Aorta (tissue), 5 donors: ENCODE results near the gene SLC26A1. TPM values are rescaled to one million over a fixed set of nuclear protein-coding genes. Genes with fewer than 3 reads are reported as not detected.

Source experiments
- ATAC-seq: fragments of 200-7000 bp; cut with Tn5 transposase; one replicate; pipeline ENCODE4 v1.9.1; 2022; ENCODE audit warnings: moderate library complexity; ENCODE audit not compliant: low FRiP score
- DNase-seq, 2 donors: peaks; one replicate each; pipeline ENCODE4 v3.0.0-alpha.2; 2020
- H3K27ac ChIP-seq, 2 donors: one replicate each; pipeline ENCODE4 v1.5.1; 2013; ENCODE audit warnings: low read length in 2 of 2, mild to moderate bottlenecking in 2 of 2, moderate library complexity in 2 of 2, control low read depth in 1 of 2, inconsistent platforms in 1 of 2, low read depth in 1 of 2
- H3K27me3 ChIP-seq, 2 donors: one replicate each; pipeline ENCODE4 v1.6.1; 2013; ENCODE audit warnings: control low read depth in 1 of 2, low read length in 1 of 2, mild to moderate bottlenecking in 1 of 2, moderate library complexity in 1 of 2; ENCODE audit not compliant: insufficient read depth in 2 of 2, control insufficient read depth in 1 of 2
- H3K36me3 ChIP-seq, 2 donors: one replicate each; pipeline ENCODE4 v1.6.1; 2013; ENCODE audit warnings: control low read depth in 1 of 2, low read length in 1 of 2, mild to moderate bottlenecking in 1 of 2; ENCODE audit not compliant: insufficient read depth in 2 of 2, control insufficient read depth in 1 of 2
- H3K4me1 ChIP-seq, 2 donors: one replicate each; pipeline ENCODE4 v1.6.1; 2013; ENCODE audit warnings: low read length in 2 of 2, control low read depth in 1 of 2, mild to moderate bottlenecking in 1 of 2, moderate library complexity in 1 of 2; ENCODE audit not compliant: insufficient read depth in 2 of 2, control insufficient read depth in 1 of 2
- H3K4me3 ChIP-seq, 2 donors: one replicate each; pipeline ENCODE4 v1.5.1; 2013; ENCODE audit warnings: low read length in 2 of 2, control low read depth in 1 of 2, mild to moderate bottlenecking in 1 of 2
- H3K9me3 ChIP-seq: one replicate; pipeline ENCODE4 v1.6.1; 2013; ENCODE audit warnings: mild to moderate bottlenecking, low read length; ENCODE audit not compliant: control insufficient read depth
- WGBS, 2 donors: extraction: QIAGEN DNeasy Blood & Tissue Kit; methylation state at CpG; one replicate each; pipeline ENCODE4 v1.1.7; 2013; 5-methylcytosine and 5-hydroxymethylcytosine counted together
- intact Hi-C, 2 donors: fragments of 100-400 bp; cut with DNase I; formaldehyde crosslinking; loops; one replicate each; pipeline versions ENCODE4 v1.14.2 to v1.15.0; 2022
- long read RNA-seq, 2 donors: library from polyadenylated mRNA; unstranded; transcript quantifications; one replicate each; pipeline ENCODE4 v2.0.0, GENCODE V29; 2020 to 2021
- polyA plus RNA-seq, 2 donors: library from polyadenylated mRNA; stranded (reverse); fragments of 200-250 nt; gene quantifications; one replicate each; pipeline ENCODE4 v1.2.3, GENCODE V29; 2013
- total RNA-seq, 2 donors: library from RNA; stranded (reverse); fragmentation: NEBNext Ultra II Directional; extraction: Animal tissue kit (Norgen Biotek cat#: 25700); gene quantifications; one replicate each; pipeline ENCODE4 v1.2.1, GENCODE V29; 2021
- donor health status: healthy with polysubstance abuse.
- donor health status: Bipolar disorder and iron deficiency.
- donor health status: DM: no; HTN: no; CAD: no.
- donor health status: DM: no; HTN: no; CAD: no.
- donor health status: DM: yes; HTN: yes; CAD: no.

Gene SLC26A1, protein sequence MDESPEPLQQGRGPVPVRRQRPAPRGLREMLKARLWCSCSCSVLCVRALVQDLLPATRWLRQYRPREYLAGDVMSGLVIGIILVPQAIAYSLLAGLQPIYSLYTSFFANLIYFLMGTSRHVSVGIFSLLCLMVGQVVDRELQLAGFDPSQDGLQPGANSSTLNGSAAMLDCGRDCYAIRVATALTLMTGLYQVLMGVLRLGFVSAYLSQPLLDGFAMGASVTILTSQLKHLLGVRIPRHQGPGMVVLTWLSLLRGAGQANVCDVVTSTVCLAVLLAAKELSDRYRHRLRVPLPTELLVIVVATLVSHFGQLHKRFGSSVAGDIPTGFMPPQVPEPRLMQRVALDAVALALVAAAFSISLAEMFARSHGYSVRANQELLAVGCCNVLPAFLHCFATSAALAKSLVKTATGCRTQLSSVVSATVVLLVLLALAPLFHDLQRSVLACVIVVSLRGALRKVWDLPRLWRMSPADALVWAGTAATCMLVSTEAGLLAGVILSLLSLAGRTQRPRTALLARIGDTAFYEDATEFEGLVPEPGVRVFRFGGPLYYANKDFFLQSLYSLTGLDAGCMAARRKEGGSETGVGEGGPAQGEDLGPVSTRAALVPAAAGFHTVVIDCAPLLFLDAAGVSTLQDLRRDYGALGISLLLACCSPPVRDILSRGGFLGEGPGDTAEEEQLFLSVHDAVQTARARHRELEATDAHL
- total RNA-seq, result under 1 TPM in 1 of 2 donors, not detected in 1; 0.45 TPM
- under 1 TPM; 0.38 to 0.87 TPM for polyA plus RNA-seq
- long read RNA-seq, donor 1, partial matches to known transcripts, result 0 of 2 reads
- long read RNA-seq, donor 1, other reads (novel, unspliced or antisense), result 2 of 2 reads
- long read RNA-seq, donor 2, partial matches to known transcripts, result 0 of 2 reads
- long read RNA-seq, donor 2, other reads (novel, unspliced or antisense), result 2 of 2 reads

DNA sequence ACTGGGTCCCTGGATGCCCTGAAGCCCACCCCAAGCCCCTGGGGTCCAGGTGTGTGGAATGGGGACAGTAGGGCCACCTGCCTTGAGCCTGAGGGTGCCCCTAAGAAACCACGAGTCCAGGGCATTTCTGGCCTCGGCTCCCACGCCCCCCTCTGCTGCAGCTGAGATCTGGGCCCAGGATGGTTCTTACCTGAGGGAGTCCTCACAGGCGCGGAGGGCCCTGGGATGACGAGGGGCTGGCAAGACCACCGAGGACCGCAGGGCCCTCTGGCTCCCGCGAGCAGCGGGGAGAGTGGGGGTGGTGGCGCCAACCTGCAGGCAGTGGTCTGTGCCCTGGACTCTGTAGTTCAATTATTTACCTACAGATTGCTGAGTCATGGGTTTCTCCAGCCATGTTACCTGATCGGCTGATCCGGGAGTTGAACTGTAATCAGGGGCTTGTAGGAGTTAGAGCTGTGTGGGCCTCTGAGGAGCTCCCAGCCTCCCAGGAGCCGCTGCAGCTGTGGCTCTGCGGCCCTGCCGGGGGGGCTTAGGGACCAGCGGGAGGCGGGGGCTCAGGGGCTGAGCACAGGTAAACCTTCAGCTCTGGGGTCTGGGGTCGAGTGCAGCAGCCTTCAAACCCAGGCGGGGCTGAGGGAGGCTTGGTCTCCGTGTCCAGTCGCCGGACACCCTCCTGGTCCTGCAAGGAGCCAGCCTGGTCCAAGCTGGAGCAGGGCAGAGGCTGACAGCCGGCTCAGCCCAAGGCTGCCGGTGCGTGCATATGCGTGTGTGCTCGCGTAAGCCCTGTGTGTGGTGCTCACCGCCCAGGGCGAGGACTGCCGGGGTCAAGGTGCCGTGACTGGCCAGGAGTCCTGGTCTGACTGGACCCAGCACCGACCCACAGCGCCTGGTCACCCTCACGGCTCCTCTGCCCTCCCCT lies at the start of gene SLC26A1:
Gene SLC26A1 (minus strand): TSS at position 294 of the 919 bp plus-strand sequence. CDS start 1,701 bp downstream, outside the sequence.
- Histone ChIP-seq H3K4me1 (no peaks in the 10 kb centered on the region), H3K4me3 (no peak within 1 kb of the TSS), H3K9me3 (no peaks in the 10 kb centered on the region), H3K27ac (no peak within 1 kb of the TSS), H3K36me3 (no peaks in the 10 kb centered on the region), H3K27me3 (no peaks in the 10 kb centered on the region)
- WGBS, 2 donors, result 89 to 93% methylated on average over 36 to 37 of the region's 37 CpGs
- intact Hi-C loops, result no loop called here
- ATAC-seq, result no peak
- no peak for DNase-seq

DNA sequence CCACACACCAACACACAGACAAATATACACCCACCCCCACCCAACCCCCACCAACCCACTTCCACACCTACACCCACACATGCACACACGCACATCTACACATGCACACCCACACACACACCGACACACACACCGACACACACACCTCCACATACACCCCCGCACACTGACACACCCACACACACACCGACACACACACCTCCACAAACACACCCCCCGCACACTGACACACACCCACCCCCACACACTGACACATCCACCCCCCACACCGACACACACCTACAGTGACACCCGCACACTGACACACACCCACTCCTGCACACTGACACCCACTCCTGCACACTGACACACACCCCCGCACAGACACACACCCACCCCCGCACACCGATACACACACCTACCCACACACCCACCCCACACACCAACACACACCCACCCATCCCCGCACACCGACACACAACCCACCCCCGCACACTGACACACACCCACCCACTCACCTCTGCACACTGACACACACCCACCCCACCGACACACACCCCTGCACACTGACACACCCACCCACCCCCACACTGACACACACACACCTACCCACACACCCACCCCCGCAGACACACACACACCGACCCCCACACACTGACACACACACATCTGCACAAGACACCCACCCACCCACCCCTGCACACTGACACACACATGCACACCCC lies 49.3 kb upstream of the SLC26A1 start:
- Histone ChIP-seq H3K9me3 (no peaks in the 10 kb centered on the region), H3K4me1 (no peaks in the 10 kb centered on the region), H3K27ac (no peak overlapping the region), H3K4me3 (no peak overlapping the region), H3K36me3 (no peaks in the 10 kb centered on the region), H3K27me3 (no peaks in the 10 kb centered on the region)
- intact Hi-C loops, result loop anchor here in 1 of 2 donors (10.0 kb wide), 1 partner anchor 672 kb away; the partner anchor contains the start of gene SLBP
- 89 to 90% methylated on average over 15 to 17 of the region's 17 CpGs for WGBS, 2 donors
- ATAC-seq, result no peak
- peak; percentile 44 to 53 for DNase-seq

- Histone ChIP-seq H3K27me3 (no peaks in the 10 kb centered on the region), H3K9me3 (no peaks in the 10 kb centered on the region), H3K36me3 (no peaks in the 10 kb centered on the region), H3K4me1 (no peaks in the 10 kb centered on the region), H3K4me3 (no peak overlapping the region), H3K27ac (peak overlapping the region in 1 of 2 donors; percentile 38)
- intact Hi-C loops, result loop anchor here in 1 of 2 donors (10.0 kb wide), 1 partner anchor 673 kb away; the partner anchor contains the start of gene SLBP
- peak in 1 of 2 donors; percentile 45 for DNase-seq
- 33 to 37% methylated on average over 8 of the region's 8 CpGs for WGBS, 2 donors
- ATAC-seq, result no peak
Measured at GRCh38 chr4:1041936-1042330, 48.7 kb upstream of the SLC26A1 start.

DNA sequence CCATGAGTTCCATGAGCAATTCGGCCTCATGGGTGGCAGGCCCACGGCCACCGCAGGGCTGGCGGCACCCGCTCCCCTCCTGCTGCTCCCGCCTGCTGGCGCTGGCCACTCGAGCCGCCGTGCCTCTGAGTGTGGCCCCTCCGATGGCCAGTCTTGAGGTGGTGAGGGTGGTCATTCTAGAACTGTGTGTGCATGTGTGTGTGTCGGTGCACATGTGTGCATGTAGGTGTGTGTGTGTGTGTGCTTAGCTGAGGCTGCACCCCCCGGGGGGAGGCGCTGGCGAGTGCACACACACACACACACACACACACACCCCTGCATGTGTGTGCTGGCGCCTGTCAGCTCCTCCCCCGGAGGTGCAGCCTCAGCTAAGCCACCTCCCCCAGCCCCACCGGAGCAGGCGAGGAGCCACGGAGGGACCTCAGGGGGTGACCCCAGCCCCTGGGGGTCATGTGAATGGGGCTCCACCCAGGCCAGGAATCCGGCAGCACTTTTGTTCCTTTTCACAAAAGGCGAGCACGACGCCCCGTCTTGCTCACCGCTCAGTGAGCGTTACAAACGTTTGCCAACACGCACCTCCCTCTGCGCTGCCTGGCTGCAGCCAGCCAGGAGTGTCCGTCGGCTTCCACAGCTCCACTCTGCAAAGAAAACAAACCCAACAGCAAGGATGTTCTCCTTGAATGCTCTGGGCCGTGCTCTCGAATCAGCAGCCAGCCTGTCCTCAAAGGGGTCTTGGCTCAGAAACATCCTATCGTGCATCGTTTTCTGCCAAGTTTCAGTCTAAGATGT lies 48.1 kb upstream of the SLC26A1 start:
- Histone ChIP-seq H3K4me1 (no peaks in the 10 kb centered on the region), H3K36me3 (no peaks in the 10 kb centered on the region), H3K4me3 (no peak overlapping the region), H3K27ac (peak overlapping the region in 1 of 2 donors; percentile 54), H3K9me3 (no peaks in the 10 kb centered on the region), H3K27me3 (no peaks in the 10 kb centered on the region)
- ATAC-seq, result no peak
- DNase-seq, result no peak
- WGBS, 2 donors, result 17 to 20% methylated on average over 36 of the region's 36 CpGs
- intact Hi-C loops, result loop anchor here in 1 of 2 donors (10.0 kb wide), 1 partner anchor 673 kb away; the partner anchor contains the start of gene SLBP

DNA sequence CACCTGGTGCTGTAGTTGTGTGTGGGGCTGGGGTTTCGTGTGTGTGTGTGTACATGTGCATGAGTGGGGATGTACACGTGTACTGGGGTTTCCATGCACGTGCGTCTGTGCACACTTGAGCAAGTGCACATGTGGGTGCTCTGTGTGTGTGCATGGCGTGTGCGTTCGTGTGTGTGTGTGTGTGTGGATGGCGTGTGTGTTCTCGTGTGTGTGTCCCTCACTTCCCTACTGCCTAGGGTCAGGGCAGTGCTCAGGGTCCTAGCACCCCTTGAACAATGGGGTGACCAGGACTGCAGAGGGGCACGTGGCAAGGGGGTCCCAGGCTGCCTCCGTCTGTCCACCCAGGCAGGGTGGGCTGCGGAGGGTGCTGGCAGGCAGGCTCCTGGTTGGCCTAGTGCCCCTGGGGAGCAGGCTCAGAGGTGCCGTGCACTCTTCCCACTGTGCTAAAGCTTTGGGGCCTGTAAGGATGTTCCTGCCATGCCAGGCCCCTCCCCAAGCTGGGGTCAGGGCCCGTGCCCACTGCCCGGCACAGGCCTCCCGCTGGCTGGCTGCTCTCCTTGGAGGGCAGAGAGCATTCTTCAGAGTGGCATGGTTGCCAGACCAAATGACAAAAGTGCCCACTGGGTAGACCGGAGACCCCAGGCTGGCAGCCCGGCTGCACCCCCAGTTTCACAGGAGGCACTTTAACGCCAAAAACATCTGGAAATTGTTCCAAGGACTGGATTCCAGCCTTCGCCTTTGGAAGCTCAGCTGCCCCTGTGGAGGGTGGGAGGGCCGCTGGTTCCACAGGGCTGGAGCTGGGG lies 47.3 kb upstream of the SLC26A1 start:
- H3K27ac ChIP-seq, result peak overlapping the region in 1 of 2 donors; percentile 30
- no peaks in the 10 kb centered on the region for H3K27me3 ChIP-seq
- ATAC-seq, result no peak
- intact Hi-C loops, result loop anchor here in 1 of 2 donors (10.0 kb wide), 1 partner anchor 674 kb away; the partner anchor contains the start of gene SLBP
- 44 to 56% methylated on average over 21 of the region's 21 CpGs for WGBS, 2 donors
- no peaks in the 10 kb centered on the region for H3K36me3 ChIP-seq
- H3K9me3 ChIP-seq, result no peaks in the 10 kb centered on the region
- no peak overlapping the region for H3K4me3 ChIP-seq
- DNase-seq, result no peak
- no peaks in the 10 kb centered on the region for H3K4me1 ChIP-seq

DNA sequence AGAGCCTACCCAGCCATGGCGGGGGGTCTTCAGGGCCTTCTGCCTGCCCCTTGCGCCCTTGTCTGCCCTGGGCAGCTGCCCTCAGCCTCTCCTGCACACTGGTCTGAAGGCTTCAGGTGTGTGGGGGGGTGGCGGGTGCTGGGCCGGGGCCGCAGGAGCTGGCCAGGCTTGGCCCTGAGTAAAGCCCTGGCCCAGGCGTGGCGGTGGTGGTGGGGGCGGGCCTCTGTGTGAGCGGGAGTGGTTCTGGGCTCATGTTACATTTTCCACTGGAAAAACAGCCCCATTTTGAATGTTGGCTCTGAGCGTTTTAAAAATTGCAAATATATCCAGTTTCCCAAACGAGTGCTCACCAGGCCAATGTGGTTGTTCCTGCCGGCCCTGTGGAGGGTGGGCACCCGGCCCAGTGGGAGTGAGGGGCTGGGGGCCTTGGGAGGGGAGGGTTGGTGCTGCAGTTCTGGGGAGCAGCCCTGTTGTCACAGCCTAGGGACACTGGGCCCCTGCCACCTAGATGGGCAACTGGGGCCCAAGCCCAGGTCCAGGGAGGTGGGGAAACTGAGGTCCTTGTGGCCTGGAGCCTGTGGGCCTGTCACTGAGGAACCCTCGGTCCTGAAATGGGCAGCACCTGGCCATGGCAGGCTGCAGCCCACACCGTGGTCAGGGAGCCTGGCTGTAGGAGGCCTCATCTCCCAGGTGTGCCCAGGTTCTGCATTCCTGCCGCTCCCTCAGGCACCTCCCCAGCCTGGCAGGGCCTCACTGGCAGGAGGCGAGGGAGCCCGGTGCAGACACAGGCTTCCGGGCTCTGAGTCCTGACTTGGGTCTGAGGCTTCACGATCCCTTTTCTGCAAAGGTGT lies 46.5 kb upstream of the SLC26A1 start:
- peak; percentile 53 for ATAC-seq
- H3K27me3 ChIP-seq, result no peaks in the 10 kb centered on the region
- intact Hi-C loops, result loop anchor here in 1 of 2 donors (10.0 kb wide), 1 partner anchor 675 kb away; the partner anchor contains the start of gene SLBP
- H3K4me1 ChIP-seq, result no peaks in the 10 kb centered on the region
- peak overlapping the region; percentile 14 to 72 for H3K27ac ChIP-seq
- WGBS, 2 donors, result 26 to 31% methylated on average over 19 to 20 of the region's 20 CpGs
- H3K9me3 ChIP-seq, result no peaks in the 10 kb centered on the region
- peak; percentile 84 to 90 for DNase-seq
- no peaks in the 10 kb centered on the region for H3K36me3 ChIP-seq
- no peak overlapping the region for H3K4me3 ChIP-seq
